OCI-LY7 (cell line): ENCODE results near the gene SLC22A1.

Source experiments
- EZH2phosphoT487 ChIP-seq: fragments of 200-600 bp; sonication (generic); IDR thresholded peaks from 2 replicates; pipeline ENCODE4 v1.6.1; 2018; ENCODE audit warnings: low read depth, borderline replicate concordance, mild to moderate bottlenecking, mixed run types, antibody characterized with exemption, low read length, moderate library complexity, mixed read lengths
- TF ChIP-seq, protein P1 (sequence below): fragments of 200-600 bp; sonication (generic); conservative IDR thresholded peaks from 2 replicates; pipeline ENCODE4 v1.5.1; 2014; ENCODE audit warnings: mild to moderate bottlenecking, antibody characterized with exemption, low read length, moderate library complexity, mixed read lengths

DNA sequence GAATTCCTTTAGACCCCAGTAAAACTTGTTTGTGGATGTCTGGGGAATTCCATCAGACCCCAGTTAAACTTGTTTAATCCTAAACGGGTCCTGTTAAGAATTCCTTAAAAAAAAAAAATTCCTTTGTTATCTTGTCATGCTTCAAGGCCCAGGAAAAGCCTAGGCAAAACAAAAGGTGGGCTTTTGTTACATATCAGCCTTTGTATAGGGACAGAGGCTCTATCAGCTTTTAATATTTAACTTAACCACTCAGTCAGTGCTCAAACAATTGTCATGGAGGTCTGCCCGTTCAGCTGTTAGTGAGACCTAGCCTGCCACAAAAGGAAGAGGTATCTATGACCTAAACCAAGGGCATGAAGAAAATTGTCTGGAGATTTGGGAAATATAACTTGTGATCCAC is 53.1 kb downstream of the SLC22A1 start:
- TF ChIP-seq, protein P1, sequence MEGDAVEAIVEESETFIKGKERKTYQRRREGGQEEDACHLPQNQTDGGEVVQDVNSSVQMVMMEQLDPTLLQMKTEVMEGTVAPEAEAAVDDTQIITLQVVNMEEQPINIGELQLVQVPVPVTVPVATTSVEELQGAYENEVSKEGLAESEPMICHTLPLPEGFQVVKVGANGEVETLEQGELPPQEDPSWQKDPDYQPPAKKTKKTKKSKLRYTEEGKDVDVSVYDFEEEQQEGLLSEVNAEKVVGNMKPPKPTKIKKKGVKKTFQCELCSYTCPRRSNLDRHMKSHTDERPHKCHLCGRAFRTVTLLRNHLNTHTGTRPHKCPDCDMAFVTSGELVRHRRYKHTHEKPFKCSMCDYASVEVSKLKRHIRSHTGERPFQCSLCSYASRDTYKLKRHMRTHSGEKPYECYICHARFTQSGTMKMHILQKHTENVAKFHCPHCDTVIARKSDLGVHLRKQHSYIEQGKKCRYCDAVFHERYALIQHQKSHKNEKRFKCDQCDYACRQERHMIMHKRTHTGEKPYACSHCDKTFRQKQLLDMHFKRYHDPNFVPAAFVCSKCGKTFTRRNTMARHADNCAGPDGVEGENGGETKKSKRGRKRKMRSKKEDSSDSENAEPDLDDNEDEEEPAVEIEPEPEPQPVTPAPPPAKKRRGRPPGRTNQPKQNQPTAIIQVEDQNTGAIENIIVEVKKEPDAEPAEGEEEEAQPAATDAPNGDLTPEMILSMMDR = no peak
- TF ChIP-seq EZH2phosphoT487 = no peak
